Tibial artery (tissue), 4 donors: Measurements from ENCODE around the gene PRRC2C.

ENCODE experiments used
- DNase-seq, 2 donors: peaks; one replicate each; pipeline ENCODE4 v3.0.0-alpha.2; 2019
- H3K27ac ChIP-seq, 2 donors: fragments of 200-600 bp; sonication (generic) in 1 of 2; 1 replicate in 1 of 2; 2 replicates in 1 of 2; pipeline ENCODE4 v1.5.1; 2018 to 2019; ENCODE audit warnings: mild to moderate bottlenecking in 1 of 2
- H3K27me3 ChIP-seq, 2 donors: fragments of 200-600 bp; sonication (generic) in 1 of 2; one replicate each; pipeline versions ENCODE4 v1.5.1 to v1.6.0; 2016 to 2019
- H3K36me3 ChIP-seq, 3 donors: fragments of 200-600 bp; sonication (generic) in 2 of 3; one replicate each; pipeline ENCODE4 v1.5.1; 2016 to 2019; ENCODE audit warnings: mild to moderate bottlenecking in 2 of 3
- H3K4me1 ChIP-seq, 4 donors: fragments of 200-600 bp; sonication (generic) in 2 of 4; 1 replicate in 3 of 4; 2 replicates in 1 of 4; pipeline ENCODE4 v1.5.1; 2016 to 2019
- H3K4me3 ChIP-seq, 2 donors: fragments of 200-600 bp; sonication (generic) in 1 of 2; 1 replicate in 1 of 2; 2 replicates in 1 of 2; pipeline ENCODE4 v1.5.1; 2018 to 2019; ENCODE audit warnings: mild to moderate bottlenecking in 2 of 2
- H3K9me3 ChIP-seq, 3 donors: fragments of 200-600 bp; sonication (generic) in 1 of 3; one replicate each; pipeline ENCODE4 v1.5.1; 2016 to 2019
- CTCF ChIP-seq, 2 experiments: fragments of 200-600 bp in 1 of 2; fragments of 450-650 bp in 1 of 2; IDR thresholded peaks; one replicate each; pipeline ENCODE4 v1.5.1; 2017 to 2019; ENCODE audit warnings: antibody characterized with exemption in 2 of 2, mild to moderate bottlenecking in 1 of 2, moderate library complexity in 1 of 2
- intact Hi-C: fragments of 100-400 bp; cut with DNase I; formaldehyde crosslinking; loops from one replicate; pipeline ENCODE4 v1.15.0; 2023; ENCODE audit warnings: low total_unique reads

The PRRC2C gene

GRCh38 chr1:171627020-171627419, 141.7 kb downstream of the PRRC2C start:
- intact Hi-C loops: no loop called here
- no peaks in the 10 kb centered on the region for H3K9me3 ChIP-seq

GRCh38 chr1:171628225-171628624, 142.9 kb downstream of the PRRC2C start:
- Histone ChIP-seq H3K36me3 (no peaks in the 10 kb centered on the region), H3K9me3 (no peaks in the 10 kb centered on the region), H3K4me1 (no peaks in the 10 kb centered on the region), H3K4me3 (no peak overlapping the region), H3K27me3 (no peaks in the 10 kb centered on the region), H3K27ac (no peak overlapping the region)
- intact Hi-C loops: no loop called here
- no peak for DNase-seq
- TF ChIP-seq CTCF (IDR thresholded peaks at IDR 0.05): no peak

More at GRCh38 chr1:171627020-171627419, 141.7 kb downstream of the PRRC2C start:
- H3K4me3 ChIP-seq: no peak overlapping the region
- TF ChIP-seq CTCF (IDR thresholded peaks at IDR 0.05): no peak
- H3K36me3 ChIP-seq: no peaks in the 10 kb centered on the region
- H3K4me1 ChIP-seq: no peaks in the 10 kb centered on the region
- peaks cover 0 to 2% of the 10 kb centered on the region in 2 donors for H3K27me3 ChIP-seq
- no peak overlapping the region for H3K27ac ChIP-seq
- no peak for DNase-seq

GRCh38 chr1:171635661-171636060, 150.3 kb downstream of the PRRC2C start:
- no peaks in the 10 kb centered on the region for H3K9me3 ChIP-seq
- no peaks in the 10 kb centered on the region for H3K4me1 ChIP-seq
- H3K27me3 ChIP-seq: no peaks in the 10 kb centered on the region
- peaks cover 0 to 9% (median 0%) of the 10 kb centered on the region in 3 donors for H3K36me3 ChIP-seq
- intact Hi-C loops: no loop called here
- DNase-seq: no peak
- no peak overlapping the region for H3K4me3 ChIP-seq
- no peak overlapping the region for H3K27ac ChIP-seq
- TF ChIP-seq CTCF (IDR thresholded peaks at IDR 0.05): no peak

- no peak for DNase-seq
- TF ChIP-seq CTCF (IDR thresholded peaks at IDR 0.05): no peak
Measured at GRCh38 chr1:171636141-171636540, 150.8 kb downstream of the PRRC2C start.

GRCh38 chr1:171637928-171638576, 152.7 kb downstream of the PRRC2C start:
- no peaks in the 10 kb centered on the region for H3K4me1 ChIP-seq
- intact Hi-C loops: no loop called here
- DNase-seq: no peak

More at GRCh38 chr1:171636141-171636540, 150.8 kb downstream of the PRRC2C start:
- no peak overlapping the region for H3K4me3 ChIP-seq
- no peaks in the 10 kb centered on the region for H3K9me3 ChIP-seq
- H3K27me3 ChIP-seq: no peaks in the 10 kb centered on the region
- no peaks in the 10 kb centered on the region for H3K4me1 ChIP-seq
- no peak overlapping the region for H3K27ac ChIP-seq
- peaks cover 0 to 9% (median 0%) of the 10 kb centered on the region in 3 donors for H3K36me3 ChIP-seq
- intact Hi-C loops: no loop called here

More at GRCh38 chr1:171637928-171638576, 152.7 kb downstream of the PRRC2C start:
- Histone ChIP-seq H3K9me3 (no peaks in the 10 kb centered on the region), H3K4me3 (no peak overlapping the region), H3K27me3 (no peaks in the 10 kb centered on the region), H3K36me3 (peaks cover 0 to 9% (median 0%) of the 10 kb centered on the region in 3 donors), H3K27ac (no peak overlapping the region)
- no peak for TF ChIP-seq CTCF (IDR thresholded peaks at IDR 0.05)
